HG02798 (cell line): ENCODE measurements around the gene CAPN12.
"Not testable (repeated sequence)": the region's sequence is repeated elsewhere in the genome, so short reads cannot be mapped to it uniquely, and the experiment has no call there.

ENCODE experiments used
- ATAC-seq: cut with Tn5 transposase; IDR thresholded peaks from one replicate; pipeline ENCODE4 v1.9.1; 2021; ENCODE audit warnings: mild to moderate bottlenecking; ENCODE audit not compliant: unreplicated experiment, poor library complexity

The CAPN12 gene, protein sequence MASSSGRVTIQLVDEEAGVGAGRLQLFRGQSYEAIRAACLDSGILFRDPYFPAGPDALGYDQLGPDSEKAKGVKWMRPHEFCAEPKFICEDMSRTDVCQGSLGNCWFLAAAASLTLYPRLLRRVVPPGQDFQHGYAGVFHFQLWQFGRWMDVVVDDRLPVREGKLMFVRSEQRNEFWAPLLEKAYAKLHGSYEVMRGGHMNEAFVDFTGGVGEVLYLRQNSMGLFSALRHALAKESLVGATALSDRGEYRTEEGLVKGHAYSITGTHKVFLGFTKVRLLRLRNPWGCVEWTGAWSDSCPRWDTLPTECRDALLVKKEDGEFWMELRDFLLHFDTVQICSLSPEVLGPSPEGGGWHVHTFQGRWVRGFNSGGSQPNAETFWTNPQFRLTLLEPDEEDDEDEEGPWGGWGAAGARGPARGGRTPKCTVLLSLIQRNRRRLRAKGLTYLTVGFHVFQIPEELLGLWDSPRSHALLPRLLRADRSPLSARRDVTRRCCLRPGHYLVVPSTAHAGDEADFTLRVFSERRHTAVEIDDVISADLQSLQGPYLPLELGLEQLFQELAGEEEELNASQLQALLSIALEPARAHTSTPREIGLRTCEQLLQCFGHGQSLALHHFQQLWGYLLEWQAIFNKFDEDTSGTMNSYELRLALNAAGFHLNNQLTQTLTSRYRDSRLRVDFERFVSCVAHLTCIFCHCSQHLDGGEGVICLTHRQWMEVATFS

GRCh38 chr19:38744298-38744681, at the start of gene CAPN12:
Gene CAPN12, minus strand, starts transcription at chr19:38744474. Its CDS starts 309 bp downstream, at chr19:38744165.
- ATAC-seq, result no peak

DNA sequence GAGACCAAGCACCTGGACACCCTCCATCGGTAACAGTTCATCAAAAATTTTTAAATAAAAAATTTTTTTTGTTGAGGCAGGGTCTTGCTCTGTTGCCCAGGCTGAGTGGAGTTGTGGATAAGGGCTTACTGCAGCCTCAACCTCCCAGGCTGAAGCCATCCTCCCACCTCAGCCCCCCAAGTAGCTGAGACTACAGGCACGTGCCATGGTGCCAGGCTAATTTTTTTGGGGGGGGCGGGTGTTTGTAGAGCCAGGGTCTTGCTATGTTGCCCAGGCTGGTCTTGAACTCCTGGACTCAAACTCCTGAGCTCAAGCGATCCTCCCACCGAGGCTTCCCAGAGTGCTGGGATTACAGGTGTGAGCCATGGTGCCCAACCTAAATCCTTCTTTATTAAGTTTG, 49.4 kb upstream of the CAPN12 start:
- no peak for ATAC-seq

DNA sequence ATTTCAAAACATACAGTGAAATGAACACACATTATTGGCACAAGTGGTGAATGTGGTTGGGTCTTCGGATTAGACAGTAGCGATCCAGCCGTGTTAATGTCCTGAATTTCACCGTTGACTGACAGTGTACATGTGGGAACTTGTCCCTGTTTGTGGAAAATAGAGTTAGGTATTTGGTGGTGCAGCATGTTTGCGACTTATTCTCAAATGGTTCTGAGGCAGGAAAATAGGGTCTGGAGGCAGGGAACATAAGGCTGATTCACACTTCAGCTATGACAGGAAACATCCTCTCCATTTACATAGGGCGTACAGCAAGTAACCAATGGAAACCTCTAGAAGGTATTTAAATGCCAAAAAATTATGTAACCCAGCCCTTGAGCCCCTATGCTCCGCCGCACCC, 48.9 kb upstream of the CAPN12 start:
- no peak for ATAC-seq

DNA sequence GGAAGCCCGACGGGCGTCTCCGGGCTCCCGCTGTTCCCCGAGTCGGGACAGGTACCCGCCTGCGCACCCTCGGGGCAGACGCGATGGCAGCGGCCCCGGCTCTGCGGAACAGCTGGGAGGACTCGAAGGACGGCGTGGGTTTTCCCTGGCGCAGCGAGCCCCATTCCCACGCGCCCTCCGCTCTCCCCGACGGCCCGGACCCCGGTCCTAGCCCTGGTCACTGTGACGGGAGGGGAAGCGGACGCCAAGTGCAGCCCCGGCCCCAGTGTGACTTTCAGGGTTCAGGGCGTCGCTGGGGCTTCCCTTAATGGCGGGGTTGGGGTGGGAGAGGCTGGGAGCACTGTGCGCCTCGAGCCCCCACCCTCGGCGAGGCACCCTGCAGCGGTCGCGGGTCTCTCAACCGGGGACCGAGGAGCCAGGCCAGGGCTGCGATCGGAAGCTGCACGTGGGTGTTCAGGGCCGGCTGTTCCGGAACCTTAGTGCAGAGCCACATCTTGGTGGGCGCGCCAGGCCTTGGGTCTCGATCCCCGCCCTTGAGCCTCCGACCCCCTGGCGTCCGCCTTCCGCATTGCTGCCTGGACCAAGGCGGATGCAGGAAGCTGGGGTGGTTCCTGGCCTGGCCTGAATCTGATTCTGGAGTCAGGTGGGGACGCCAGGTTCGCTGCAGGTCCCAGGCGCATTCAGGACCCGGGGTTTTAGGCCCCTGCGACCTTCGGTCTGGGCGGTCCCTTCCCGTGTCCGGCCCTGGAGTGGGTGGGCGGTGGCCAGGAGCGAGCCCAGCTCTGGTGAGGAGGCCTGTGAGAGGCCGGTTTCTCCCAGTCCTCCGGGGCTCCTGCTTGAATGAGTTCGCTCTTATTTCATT, 48.2 kb upstream of the CAPN12 start:
- no peak for ATAC-seq

DNA sequence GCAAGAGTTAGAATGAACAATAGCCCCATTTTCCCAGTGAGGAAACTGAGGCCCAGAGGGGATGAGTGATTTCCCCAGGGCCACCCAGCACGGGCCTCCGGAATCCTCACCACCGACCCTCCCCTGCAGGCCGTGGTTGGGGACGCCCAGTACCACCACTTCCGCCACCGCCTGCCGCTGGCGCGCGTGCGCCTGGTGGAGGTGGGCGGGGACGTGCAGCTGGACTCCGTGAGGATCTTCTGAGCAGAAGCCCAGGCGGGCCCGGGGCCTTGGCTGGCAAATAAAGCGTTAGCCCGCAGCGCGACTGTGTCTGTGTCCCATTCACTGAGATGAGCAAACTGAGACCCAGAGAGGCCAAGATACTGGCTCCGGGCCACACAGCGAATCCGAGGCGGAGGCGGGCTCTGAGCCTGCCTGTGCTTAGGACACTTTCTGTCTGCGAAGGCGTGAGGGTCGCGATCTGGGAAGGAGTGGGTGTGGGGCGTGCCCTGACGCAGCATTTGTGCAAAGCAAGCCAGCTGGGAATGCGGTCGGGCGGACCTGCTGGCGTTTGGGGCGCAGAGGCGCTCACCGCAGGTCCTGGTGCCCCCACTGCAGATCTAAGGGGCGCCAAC, 47.3 kb upstream of the CAPN12 start:
- ATAC-seq, result peak; percentile 69

- not testable (repeated sequence) for ATAC-seq
These were observed 46.5 kb upstream of the CAPN12 start for GRCh38 chr19:38790507-38791403.

GRCh38 chr19:38788478-38789243, 44.4 kb upstream of the CAPN12 start, which contains the start of gene LGALS7B:
Gene LGALS7B, plus strand, starts transcription at chr19:38789200. Its CDS starts 27 bp downstream, at chr19:38789227.
- ATAC-seq, result no peak

- ATAC-seq, result no peak
These were observed 42.4 kb upstream of the CAPN12 start for GRCh38 chr19:38786572-38787265.

- not testable (repeated sequence) for ATAC-seq
These were observed 41.8 kb upstream of the CAPN12 start for GRCh38 chr19:38786061-38786460.

- no peak for ATAC-seq
These were observed 41.0 kb upstream of the CAPN12 start for GRCh38 chr19:38785187-38785699.

DNA sequence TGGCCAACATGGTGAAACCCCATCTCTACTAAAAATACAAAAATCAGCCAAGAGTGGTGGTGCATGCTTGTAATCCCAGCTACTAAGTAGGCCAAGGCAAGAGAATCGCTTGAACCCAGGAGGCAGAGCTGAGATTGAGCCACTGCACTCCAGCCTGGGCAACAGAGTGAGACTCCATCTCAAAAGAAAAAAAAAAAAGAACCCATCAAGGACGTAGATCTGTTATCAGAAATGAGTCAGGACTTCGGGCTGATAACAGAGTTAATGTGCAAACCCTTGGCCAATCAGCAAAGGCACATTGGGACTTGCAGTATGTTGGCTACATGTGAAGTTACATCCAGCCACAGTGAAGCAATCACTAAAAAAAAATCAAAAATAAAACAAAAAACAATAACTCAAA, 40.0 kb upstream of the CAPN12 start:
- no peak for ATAC-seq

DNA sequence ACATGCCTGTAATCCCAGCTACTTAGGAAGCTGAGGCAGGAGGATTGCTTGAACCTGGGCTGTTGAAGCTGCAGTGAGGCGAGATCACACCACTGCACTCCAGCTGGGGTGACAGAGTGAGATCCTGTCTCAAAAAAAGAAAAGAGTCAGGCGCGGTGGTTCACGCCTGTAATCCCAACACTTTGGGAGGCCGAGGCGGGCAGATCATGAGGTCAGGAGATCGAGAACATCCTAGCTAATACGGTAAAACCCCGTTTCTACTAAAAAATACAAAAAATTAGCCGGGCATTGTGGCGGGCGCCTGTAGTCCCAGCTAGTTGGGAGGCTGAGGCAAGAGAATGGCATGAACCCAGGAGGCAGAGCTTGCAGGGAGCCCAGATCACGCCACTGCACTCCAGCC, 37.9 kb upstream of the CAPN12 start:
- not testable (repeated sequence) for ATAC-seq

DNA sequence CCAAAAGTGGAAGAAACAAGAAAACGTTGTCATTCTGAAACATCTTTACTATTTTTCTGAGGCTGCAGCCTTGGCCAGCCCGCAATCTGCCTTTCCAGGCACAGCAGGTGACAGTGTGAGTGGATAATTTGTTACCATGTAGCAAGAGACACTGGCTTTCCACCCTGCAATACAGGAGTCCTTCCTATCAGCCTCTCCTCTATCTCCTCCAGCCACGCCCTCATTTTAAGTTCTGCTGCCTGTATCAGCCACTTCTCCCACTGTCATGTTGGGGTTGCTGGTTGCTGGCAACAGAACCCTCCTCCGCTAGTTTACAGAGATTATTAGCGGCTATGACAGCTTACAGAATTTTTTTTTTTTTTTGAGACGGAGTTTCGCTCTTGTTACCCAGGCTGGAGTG, 36.8 kb upstream of the CAPN12 start:
- no peak for ATAC-seq

- ATAC-seq, result no peak
These were observed 36.2 kb upstream of the CAPN12 start for GRCh38 chr19:38780443-38780842.

- ATAC-seq, result no peak
These were observed 34.5 kb upstream of the CAPN12 start for GRCh38 chr19:38778733-38779132.

DNA sequence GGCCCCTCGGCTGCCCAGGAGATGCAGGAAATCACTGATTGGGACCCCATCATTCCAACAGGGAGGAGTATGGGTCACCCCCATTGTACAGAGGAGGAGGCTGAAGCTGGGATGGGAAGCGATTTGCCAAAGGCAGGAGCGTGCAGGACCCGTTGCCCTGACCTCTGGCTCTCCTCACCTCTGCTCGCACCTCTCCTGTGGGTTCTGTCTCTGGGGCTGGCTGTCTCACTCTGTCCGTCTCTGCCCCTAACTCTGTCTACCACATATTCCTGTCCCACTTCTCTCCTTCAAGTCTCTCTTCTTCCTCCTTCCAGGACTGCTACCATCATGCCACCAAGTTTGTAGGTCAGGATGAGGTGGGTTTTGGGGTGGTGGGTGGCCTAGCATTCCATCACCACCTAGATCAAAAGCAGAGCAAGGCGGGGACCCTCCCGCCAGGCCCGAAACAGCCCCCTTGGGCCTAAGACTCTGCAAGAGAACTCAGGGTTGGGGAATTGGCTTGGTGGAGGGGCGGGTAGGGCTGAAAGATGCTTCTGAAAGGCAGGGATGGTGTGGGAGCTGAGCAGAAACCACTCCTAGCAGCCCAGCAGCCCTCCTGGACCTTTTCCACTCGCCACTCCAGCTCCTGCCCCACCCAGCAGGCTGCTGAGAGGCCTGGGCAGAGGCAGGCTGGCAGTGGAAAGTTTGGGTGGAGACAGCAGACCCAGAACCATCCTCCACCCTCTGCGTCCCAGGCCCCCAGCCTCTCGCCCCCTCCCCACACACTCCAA, 30.1 kb upstream of the CAPN12 start:
- ATAC-seq, result no peak
